Stimulated activated CD4-positive, alpha-beta T cell treated with anti-CD3 and anti-CD28 coated beads, Interleukin-12 subunit alpha, Interleukin-12 subunit beta, amount 100 ng/mL, for 24 hours (primary cell): ENCODE measurements around the gene VPS33B.
"Not testable (repeated sequence)": the region's sequence is repeated elsewhere in the genome, so short reads cannot be mapped to it uniquely, and the experiment has no call there.

Experiments used
- DNase-seq, 2 experiments: peaks; one replicate each; pipeline ENCODE4 v3.0.0-alpha.2; 2020; ENCODE audit warnings: low read depth in 2 of 2

Gene VPS33B

DNA sequence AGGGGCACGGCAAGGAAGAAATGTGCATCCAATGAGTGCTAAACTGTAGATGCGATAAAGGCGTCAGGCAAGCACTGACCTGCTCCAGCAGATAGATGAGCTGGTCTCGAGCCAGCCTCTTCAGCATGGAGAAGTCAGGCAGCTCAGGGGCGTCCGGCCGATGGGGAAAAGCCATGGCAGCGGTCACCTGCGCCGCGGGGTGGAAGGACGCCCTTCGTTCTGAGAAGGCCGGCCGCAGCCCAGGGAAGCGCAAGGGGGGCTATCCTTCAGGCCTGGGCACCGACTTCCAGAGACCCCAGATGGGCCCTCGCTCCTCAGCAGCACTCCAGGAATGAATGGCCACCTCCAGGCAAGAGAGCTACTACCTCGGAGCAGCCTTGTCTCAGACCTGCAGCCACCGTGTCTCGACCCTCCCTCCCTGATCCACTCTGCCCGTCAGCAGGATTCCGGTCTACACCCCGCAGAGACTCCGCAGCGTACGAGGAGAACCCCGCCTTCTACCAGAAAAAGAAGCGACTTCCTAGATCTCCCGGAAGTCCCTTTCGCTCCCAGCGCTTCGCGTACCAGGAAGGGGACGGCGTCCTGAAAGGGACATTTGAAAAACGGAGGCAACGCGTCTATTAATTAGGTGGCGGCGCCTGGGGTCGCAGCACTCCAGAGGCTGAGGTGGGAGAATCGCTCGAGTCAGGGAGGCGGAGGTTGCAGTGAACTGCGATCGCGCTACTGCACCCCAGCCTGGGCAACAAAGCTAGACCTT, at the start of gene VPS33B:
Gene VPS33B (minus strand): TSS at position 520 of the 757 bp plus-strand sequence. CDS start 345 bp downstream, at position 175.
- DNase-seq, result peak; percentile 59 to 77

- DNase-seq, result no peak
Measured at GRCh38 chr15:91072161-91072560, 49.8 kb upstream of the VPS33B start.

GRCh38 chr15:91070872-91071271, 48.5 kb upstream of the VPS33B start:
- no peak for DNase-seq

GRCh38 chr15:91068966-91069365, 46.6 kb upstream of the VPS33B start:
- no peak for DNase-seq

- no peak for DNase-seq
Measured at GRCh38 chr15:91068436-91068835, 46.0 kb upstream of the VPS33B start.

GRCh38 chr15:91067036-91067435, 44.6 kb upstream of the VPS33B start:
- no peak for DNase-seq

DNA sequence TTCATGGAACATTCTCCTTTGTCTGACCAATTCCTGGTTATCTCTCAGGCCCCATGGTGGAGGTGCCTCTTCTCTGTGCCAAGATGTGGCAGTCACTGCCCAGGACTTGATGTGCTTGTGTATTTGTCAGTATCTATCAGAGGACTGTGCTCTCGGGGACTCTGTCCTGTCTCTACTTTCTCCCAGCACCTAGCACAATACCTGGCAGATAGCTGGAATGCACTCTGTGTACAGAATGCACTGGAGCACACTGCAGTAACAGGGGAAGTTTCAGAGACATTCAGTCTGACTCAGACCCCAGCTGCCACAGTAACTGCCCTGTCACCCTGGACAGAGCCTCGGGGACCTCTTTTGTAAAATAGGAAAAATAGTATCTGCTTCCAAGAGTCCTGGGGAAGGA, 43.1 kb upstream of the VPS33B start:
- no peak for DNase-seq

DNA sequence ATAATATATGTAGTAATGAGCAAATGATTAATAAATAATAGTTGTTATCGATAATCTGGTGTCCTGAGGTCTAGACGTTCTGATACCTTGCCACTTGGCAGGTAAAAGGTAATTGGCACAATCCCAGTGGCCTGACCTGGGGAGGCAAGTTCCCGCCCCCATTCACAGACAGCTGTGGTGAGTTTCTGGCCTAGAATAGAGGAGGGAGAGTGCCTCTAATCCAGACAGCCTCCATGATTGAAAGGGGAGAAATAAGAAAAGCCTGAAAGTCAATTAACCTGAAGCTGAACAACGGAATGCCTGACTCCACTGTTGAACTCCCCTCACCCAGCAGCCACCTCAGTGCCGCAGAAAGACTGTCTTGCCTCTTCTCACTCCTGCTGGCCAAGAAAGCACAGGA, 39.6 kb upstream of the VPS33B start:
- no peak for DNase-seq

GRCh38 chr15:91061230-91061629, 38.8 kb upstream of the VPS33B start:
- no peak for DNase-seq

GRCh38 chr15:91055548-91056331, 33.3 kb upstream of the VPS33B start:
- DNase-seq, result peak in 1 of 2 experiments; percentile 29

DNA sequence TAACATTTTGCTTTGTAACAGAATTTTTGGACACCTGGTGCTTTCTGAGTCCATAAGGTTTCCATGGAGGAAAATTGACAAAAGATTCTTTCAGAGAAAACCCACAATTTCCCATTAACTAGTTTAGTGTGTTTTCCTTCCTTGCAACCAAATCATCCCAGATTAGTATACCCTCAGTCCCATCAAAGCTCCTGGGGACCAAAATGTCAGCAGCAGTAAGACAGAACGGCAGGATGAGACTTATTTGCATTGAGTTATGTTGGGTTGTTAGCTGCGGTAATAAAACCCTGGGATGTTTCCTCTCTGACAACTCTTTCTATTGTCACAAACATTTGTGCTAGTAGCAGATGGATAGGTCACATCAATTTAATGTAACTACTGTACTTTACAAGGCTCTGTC, 32.4 kb upstream of the VPS33B start:
- no peak for DNase-seq

GRCh38 chr15:91051248-91051647, 28.9 kb upstream of the VPS33B start:
- DNase-seq, result no peak

DNA sequence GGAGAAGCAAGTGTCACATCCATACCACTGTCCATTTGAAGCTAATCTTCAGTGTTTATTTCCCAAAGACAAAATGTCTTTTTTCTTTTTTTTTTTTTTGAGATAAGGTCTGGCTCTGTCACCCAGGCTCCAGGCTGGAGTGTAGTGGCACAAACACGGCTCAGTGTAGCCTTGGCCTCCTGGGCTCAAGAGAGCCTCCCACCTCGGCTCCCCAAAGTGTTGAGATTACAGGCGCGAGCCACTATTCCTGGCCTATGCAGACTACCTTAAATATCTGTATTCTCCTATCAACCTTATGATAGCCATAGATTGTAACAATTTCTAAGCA, 27.7 kb upstream of the VPS33B start:
- DNase-seq, result no peak

DNA sequence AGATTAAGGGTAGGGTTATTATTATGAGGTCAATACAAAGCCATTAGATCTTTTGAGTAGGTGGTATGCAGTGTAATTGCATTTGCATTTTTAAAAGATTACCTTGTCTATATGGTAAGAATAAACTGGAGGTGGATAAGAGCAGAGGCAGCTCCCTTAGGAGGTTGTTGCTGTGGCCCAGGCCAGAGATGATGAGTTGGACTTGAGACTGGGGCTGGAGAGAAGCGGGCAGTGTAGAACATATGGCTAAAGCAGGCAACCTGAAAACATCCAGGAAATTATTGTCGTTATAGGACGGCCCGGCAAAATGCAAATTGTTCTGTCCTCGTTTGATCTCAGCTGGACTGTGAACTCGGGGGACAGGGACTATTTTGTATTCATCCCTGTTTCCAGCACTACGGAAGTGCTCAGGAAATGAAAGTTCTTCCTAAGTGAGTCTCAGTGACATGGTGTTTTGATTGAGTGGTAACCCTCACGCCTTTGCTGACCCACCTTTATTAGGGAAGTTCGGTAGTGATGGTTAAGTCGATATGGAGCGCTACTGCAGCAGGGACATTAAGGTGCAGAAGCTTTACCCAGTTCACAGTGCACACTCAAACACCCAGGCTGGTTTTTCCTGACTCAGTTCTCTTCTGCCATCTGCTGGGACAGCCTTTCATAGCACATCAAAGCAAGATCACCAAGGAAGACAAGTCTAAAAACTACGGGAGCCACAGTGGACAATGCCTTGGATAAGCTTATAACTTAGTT, 27.2 kb upstream of the VPS33B start:
- DNase-seq, result peak; percentile 7 to 37

DNA sequence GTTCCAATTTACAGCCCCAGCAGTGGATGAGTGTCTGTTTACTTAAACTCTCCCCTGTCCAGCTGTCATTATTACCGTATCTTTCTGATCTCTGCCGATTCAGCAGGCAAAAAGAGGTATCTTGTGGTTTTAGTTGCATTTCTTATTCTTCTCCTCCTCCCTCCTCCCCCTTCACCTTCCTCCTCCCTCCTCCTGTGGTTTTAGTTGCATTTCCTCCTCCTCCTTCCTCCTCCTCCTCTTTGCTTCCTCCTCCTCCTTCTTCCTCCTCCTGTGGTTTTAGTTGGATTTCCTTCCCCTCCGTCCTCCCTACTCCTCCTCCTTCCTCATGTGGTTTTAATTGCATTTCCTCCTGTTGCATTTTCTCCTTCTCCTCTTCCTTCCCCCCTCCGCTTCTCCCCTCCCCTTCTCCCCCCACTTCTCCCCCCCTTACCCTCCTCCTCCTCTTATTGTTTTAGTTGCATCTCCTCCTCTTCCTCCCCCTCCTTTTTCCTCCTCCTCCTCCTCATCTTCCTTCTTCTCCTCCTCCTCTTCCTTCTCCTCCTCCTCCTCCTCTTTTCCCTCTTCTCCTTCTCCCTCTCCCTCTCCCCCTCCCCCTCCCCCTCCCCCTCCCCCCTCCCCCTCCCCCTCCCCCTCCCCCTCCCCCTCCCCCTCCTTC, 25.3 kb upstream of the VPS33B start:
- DNase-seq, result no peak

DNA sequence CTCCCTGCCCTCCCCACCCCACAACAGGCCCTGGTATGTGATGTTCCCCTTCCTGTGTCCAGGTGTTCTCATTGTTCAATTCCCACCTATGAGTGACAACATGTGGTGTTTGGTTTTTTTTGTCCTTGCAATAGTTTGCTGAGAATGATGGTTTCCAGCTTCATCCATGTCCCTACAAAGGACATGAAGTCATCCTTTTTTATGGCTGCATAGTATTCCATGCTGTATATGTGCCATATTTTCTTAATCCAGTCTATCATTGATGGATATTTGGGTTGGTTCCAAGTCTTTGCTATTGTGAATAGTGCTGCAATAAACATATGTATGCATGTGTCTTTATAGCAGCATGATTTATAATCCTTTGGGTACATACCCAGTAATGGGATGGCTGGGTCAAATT, 23.7 kb upstream of the VPS33B start:
- not testable (repeated sequence) for DNase-seq

GRCh38 chr15:91045065-91045464, 22.7 kb upstream of the VPS33B start:
- DNase-seq, result no peak

DNA sequence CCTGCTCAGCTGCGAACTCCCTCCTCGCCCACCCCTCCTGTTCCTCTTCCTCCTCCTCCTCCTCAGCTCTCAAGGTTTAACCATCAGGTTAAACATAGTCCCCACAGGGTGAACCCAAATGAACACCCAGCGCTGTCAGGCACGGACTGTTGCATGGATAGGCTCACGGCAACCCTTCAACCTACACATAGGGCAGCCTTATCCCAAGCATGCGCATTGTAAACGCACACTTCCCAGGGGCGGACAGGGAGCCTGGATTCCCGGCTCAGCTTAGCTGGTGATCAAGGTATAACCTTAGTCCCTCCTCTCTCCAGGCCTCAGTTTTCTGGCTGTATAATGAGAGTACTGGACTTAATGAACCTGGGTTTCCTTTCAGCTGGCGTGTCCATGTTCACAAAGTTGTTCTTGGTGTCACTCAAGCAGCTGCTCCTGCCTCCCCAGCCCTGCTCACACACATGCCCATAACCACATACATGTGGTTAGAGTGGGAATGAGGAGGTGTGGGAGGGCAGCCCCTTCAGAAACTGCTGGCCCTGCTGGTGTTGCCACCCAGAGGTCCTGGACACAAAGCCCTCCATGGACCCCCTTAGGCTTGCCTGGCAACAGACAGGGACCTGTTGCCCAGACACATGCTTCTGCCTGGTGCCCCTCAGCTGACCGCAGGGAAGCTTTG, 20.9 kb upstream of the VPS33B start:
- DNase-seq, result no peak

DNA sequence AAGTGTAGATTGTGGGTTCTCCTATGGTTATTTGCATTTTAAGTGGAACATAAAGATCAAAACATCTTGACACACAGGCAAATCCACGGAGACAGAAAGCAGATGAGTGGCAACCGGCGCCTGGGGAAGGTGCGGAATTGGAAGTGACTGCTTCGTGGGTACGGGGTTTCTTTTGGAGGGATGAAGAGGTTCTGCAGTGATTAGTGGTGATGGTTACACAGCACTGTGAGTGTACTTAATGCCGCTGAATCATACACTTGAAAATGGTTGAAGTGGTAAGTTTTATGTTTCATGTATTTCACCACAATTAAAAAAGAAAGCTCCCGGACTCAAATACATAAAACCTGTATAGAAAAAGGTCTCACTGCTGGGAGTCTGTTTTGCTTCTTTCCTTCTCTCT, 18.5 kb upstream of the VPS33B start:
- DNase-seq, result no peak

DNA sequence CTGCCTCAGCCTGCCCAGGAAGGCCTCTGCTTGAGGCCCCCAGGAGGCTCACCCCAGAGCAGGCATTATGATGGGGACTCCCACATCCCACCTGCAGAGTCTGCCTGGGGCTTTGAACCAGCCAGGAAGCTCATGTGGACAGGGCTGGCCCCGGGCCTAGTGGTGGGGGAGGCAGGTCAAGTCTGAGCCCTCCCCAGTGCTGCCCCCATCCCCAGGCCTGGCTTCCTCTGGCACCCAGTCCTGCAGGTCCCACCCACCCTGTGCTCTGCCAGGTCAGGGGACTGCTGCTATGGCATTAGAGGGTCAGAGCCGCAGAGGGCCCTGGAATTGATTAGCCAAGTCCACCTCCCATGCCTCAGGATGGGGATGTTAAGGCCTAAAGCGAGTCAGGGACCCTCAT, 17.6 kb upstream of the VPS33B start:
- no peak for DNase-seq
